KOPT-K1 (cell line): Measurements from ENCODE around the gene ZNF780B.
A peak's percentile ranks its signal among the peaks of the same experiment; 100 is the strongest.
"Not testable (repeated sequence)": the region's sequence is repeated elsewhere in the genome, so short reads cannot be mapped to it uniquely, and the experiment has no call there.

Source experiments
- H3K27ac ChIP-seq: fragments of 200-600 bp; sonication (generic); 2 replicates; pipeline ENCODE4 v1.5.1; 2016; ENCODE audit warnings: antibody characterized with exemption, mild to moderate bottlenecking, low read depth, low read length; ENCODE audit not compliant: poor library complexity, severe bottlenecking
- H3K36me3 ChIP-seq: fragments of 200-600 bp; sonication (generic); 2 replicates; pipeline ENCODE4 v1.5.1; 2017; ENCODE audit warnings: antibody characterized with exemption, mild to moderate bottlenecking, low read length, moderate library complexity; ENCODE audit not compliant: insufficient read depth
- H3K9me3 ChIP-seq: fragments of 200-600 bp; sonication (generic); 2 replicates; pipeline ENCODE4 v1.5.1; 2017; ENCODE audit warnings: antibody characterized with exemption, low read length, mild to moderate bottlenecking; ENCODE audit not compliant: insufficient read depth, poor library complexity, severe bottlenecking

Gene ZNF780B

GRCh38 chr19:40059624-40060023 lies 3.6 kb upstream of the ZNF780B start:
- H3K27ac ChIP-seq = no peak overlapping the region
- H3K36me3 ChIP-seq = no peaks in the 10 kb centered on the region
- peaks cover 32% of the 10 kb centered on the region for H3K9me3 ChIP-seq

DNA sequence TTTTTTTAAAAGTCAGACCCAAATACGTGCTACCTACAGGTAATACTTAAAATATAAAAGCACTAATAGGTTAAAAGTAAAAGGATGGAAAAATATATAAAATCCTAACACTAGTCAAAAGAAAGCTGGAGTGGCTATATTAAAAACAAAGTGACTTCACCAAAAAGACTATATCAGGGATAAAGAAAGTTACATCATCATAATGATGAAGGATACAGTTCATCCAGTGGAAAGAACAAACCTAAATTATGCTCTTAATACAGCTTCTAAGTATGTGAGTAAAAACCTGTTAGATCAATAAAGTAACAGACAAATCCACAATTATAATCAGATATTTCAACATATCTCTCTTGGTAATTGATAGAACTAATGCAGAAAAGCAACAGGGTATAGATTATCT lies 1.1 kb upstream of the ZNF780B start:
- no peaks in the 10 kb centered on the region for H3K36me3 ChIP-seq
- peaks cover 31% of the 10 kb centered on the region for H3K9me3 ChIP-seq
- no peak overlapping the region for H3K27ac ChIP-seq

- Histone ChIP-seq H3K27ac (peak overlapping the region; percentile 70), H3K36me3 (no peaks in the 10 kb centered on the region)
These were observed 474 bp upstream of the ZNF780B start for GRCh38 chr19:40056505-40056904.

DNA sequence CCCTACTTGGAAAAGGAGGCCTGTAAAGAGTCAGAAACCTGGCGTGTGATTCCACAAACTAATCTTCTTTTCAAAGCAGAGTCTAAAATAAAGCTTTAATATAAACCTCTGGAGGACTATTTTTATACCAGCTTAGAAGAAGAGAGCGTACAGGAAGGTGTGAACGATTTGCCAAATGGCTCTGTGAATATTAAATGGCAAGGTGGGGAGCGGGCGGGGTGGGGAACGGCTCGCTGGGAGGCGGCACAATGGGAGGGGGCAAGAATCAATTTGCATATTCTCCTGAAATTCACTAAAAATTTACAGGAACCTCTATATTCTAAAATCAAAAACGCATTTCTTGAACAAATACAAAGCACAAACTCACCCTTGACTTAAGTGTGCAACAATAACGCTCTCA lies 982 bp downstream of the ZNF780B start:
- H3K36me3 ChIP-seq = peaks cover 7% of the 10 kb centered on the region; the same call in 1 of the 2 replicates
- peaks cover 32% of the 10 kb centered on the region for H3K9me3 ChIP-seq
- peak overlapping the region; percentile 70 for H3K27ac ChIP-seq

More at GRCh38 chr19:40056505-40056904, 474 bp upstream of the ZNF780B start:
- H3K9me3 ChIP-seq = peaks cover 29% of the 10 kb centered on the region

DNA sequence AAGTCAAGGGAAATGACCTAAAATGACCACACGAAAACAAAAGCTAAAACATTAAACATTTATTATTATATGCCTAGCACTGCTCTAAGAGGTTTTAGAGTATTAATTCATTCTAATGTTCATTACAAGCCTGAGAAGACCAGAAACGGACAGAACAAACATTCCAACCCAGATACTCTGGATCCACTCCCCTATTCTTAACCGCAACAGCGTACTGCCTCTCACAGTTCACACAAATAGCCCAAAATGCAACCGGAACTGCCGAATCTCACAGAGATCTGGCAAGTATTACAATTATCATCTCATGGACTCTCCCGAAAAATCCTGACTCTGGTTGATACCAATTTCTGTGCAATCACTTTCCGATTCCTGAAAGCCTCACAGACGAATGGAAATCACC lies 1.4 kb downstream of the ZNF780B start:
- H3K9me3 ChIP-seq = peaks cover 32% of the 10 kb centered on the region
- H3K27ac ChIP-seq = no peak overlapping the region
- peaks cover 8% of the 10 kb centered on the region for H3K36me3 ChIP-seq

DNA sequence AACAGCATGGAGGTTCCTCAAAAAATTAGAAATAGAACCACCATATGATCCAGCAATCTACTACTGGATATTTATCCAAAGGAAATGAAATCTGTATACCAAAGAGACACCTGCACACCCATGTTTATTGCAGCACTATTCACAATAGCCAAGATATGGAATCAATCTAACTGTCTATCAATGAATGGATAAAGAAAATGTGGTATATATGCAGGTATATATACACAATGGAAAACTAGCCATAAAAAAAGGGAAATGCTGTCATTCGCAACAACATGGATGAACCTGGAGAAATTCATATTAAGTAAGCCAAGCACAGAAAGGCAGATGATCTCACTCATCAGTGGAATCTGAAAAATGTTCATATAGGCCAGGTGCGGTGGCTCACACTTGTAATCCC lies 2.5 kb downstream of the ZNF780B start:
- Histone ChIP-seq H3K36me3 (peaks cover 19% of the 10 kb centered on the region), H3K9me3 (peaks cover 28% of the 10 kb centered on the region), H3K27ac (no peak overlapping the region)

DNA sequence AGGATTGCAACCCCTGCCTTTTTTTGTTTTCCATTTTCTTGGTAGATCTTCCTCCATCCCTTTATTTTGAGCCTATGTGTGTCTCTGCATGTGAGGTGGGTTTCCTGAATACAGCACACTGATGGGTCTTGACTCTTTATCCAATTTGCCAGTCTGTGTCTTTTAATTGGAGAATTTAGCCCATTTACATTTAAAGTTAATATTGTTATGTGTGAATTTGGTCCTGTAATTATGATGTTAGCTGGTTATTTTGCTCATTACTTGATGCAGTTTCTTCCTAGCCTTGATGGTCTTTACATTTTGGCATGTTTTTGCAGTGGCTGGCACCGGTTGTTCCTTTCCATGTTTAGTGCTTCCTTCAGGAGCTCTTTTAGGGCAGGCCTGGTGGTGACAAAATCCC lies 14.3 kb downstream of the ZNF780B start:
- H3K36me3 ChIP-seq = peaks cover 41% of the 10 kb centered on the region
- H3K27ac ChIP-seq = not testable (repeated sequence)
- peaks cover 49% of the 10 kb centered on the region for H3K9me3 ChIP-seq

DNA sequence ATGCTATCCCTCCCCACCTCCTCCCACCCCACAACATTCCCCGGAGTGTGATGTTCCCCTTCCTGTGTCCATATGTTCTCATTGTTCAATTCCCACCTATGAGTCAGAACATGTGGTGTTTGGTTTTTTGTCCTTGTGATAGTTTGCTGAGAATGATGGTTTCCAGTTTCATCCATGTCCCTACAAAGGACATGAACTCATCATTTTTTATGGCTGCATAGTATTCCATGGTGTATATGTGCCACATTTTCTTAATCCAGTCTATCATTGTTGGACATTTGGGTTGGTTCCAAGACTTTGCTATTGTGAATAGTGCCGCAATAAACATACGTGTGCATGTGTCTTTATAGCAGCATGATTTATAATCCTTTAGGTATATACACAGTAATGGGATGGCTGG lies 18.0 kb downstream of the ZNF780B start:
- H3K27ac ChIP-seq = not testable (repeated sequence)
- Histone ChIP-seq H3K36me3 (peaks cover 34% of the 10 kb centered on the region; the same call in 1 of the 2 replicates), H3K9me3 (peaks cover 49% of the 10 kb centered on the region)

GRCh38 chr19:40035996-40036395 lies 20.0 kb downstream of the ZNF780B start:
- H3K9me3 ChIP-seq = peaks cover 67% of the 10 kb centered on the region
- H3K36me3 ChIP-seq = peaks cover 44% of the 10 kb centered on the region; the same call in 1 of the 2 replicates
- no peak overlapping the region for H3K27ac ChIP-seq

- peaks cover 86% of the 10 kb centered on the region for H3K9me3 ChIP-seq
- H3K36me3 ChIP-seq = peaks cover 44% of the 10 kb centered on the region; the same call in 1 of the 2 replicates
- H3K27ac ChIP-seq = no peak overlapping the region
These were observed 22.0 kb downstream of the ZNF780B start for GRCh38 chr19:40033989-40034560.

DNA sequence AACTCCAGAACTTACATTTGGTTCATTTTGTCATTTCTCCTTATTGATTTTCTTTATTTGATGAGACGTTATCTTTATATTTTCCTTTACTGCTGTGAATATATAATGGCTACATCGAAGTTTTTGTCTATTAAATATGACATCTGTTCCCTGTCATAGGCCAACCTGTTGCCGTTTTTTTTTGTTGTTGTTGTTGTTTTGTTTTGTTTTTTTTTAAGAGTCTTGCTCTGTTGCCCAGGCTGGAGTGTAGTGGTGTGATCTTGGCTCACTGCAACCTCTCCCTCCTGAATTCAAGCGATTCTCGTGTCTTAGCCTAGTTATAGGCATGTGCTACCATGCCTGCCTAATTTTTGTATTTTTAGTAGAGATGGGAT lies 29.4 kb downstream of the ZNF780B start:
- Histone ChIP-seq H3K27ac (no peak overlapping the region), H3K9me3 (peaks cover 85% of the 10 kb centered on the region), H3K36me3 (peaks cover 4% of the 10 kb centered on the region; the same call in 1 of the 2 replicates)

DNA sequence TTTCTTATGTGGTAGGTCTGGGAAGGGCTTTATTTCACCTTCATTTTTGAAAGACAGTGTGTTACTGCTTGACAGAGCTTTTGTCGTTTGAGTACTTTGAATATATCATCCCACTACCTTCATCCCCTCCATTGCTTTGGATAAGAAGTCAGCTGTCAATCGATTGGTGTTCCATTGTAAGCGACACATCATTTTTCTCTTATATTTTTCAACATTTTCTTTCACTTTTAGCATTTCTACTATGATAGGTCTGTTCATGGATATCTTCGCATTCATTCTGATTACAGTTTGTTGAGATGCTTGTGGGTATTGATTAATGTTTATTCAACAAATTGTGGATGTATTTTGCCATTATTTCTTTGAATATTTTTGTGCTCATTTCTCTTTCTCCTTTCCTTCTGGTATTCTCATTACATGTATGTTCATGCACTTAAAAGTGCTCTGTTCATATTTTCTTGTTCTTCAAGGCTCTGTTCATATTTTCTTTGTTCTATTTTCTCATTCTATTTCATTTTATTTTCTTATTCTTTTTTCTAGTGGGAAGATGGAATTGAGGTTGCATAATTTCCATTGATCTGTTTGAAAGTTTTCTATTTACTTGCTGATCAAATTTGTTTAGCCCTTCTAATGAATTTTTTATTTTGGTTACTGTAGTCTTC lies 30.0 kb downstream of the ZNF780B start:
- Histone ChIP-seq H3K27ac (no peak overlapping the region), H3K36me3 (0 out of 2 replicates have a peak, but pooled peaks cover under 1% of the 10 kb centered on the region), H3K9me3 (peaks cover 80% of the 10 kb centered on the region)

DNA sequence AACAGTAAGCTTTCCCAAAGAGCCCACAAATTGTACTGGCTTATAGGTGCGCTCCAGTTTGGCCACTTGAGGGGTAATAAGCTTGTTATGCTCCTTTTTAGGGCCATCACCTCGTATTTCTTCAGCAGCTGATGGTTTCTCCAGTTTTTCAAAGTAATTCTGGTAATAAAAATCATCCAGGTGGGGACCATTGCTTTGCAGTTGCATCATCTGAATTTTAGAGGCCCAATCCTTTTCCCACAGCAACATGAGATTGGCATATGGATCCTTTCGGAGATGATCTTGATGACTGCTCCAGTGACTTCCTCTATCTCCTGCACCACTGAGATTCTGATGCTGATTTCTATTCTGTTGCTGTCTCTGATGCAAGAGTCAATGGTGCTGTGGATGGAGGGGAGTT lies 32.1 kb downstream of the ZNF780B start:
- no peaks in the 10 kb centered on the region for H3K36me3 ChIP-seq
- H3K9me3 ChIP-seq = peaks cover 65% of the 10 kb centered on the region
- H3K27ac ChIP-seq = no peak overlapping the region

GRCh38 chr19:40013991-40014390 lies 42.0 kb downstream of the ZNF780B start:
- Histone ChIP-seq H3K36me3 (peaks cover 58% of the 10 kb centered on the region), H3K27ac (no peak overlapping the region), H3K9me3 (peaks cover 75% of the 10 kb centered on the region)

DNA sequence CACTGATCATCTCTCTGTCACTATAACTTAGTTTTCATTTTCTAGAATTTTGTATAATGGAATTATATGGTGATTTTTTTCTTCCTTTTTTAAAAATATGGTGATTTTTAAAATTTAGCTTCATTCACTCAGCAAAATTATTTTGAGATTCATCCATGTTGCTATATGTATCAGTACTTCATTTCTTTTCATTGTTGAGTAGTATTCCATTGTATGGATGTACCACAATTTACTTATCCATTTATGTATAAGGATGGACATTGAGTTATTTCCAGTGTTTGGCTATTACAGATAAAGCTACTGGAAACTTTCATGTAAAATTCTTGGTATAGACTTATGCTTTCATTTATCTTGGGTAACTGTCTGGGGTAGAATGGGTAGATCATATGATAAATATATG lies 46.4 kb downstream of the ZNF780B start:
- Histone ChIP-seq H3K36me3 (peaks cover 64% of the 10 kb centered on the region), H3K27ac (no peak overlapping the region), H3K9me3 (peaks cover 39% of the 10 kb centered on the region)

- H3K9me3 ChIP-seq = peaks cover 13% of the 10 kb centered on the region
- H3K36me3 ChIP-seq = peaks cover 34% of the 10 kb centered on the region
- no peak overlapping the region for H3K27ac ChIP-seq
These were observed 49.7 kb downstream of the ZNF780B start for GRCh38 chr19:40006273-40006691.
